Measurements from ENCODE around the gene OR1J2.

DNA sequence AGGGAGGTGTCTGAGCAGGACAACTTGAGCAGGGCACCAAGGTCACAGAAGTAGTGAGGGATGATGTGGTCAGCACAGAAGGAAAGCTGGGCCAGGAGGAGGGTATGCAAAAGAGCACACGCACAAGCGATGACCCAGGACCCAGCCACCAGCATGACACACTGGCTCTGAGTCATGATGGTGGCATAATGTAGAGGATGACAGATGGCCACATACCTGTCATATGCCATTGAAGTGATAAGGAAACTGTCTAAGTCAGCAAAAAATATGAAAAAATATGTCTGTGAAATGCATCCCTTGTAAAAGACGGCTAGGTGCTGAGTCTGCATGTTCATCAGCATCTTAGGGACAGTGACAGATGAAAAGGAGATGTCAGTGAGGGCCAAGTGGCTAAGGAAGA, 33.3 kb upstream of the OR1J2 start:
- no peak for TF ChIP-seq CTCF (IDR thresholded peaks at IDR 0.05)
- TF ChIP-seq TEAD4 (CRISPR knock-in tag; IDR thresholded peaks at IDR 0.05): no peak
- TF ChIP-seq CREB1 (CRISPR knock-in tag; IDR thresholded peaks at IDR 0.05): no peak
- TF ChIP-seq, protein P1, sequence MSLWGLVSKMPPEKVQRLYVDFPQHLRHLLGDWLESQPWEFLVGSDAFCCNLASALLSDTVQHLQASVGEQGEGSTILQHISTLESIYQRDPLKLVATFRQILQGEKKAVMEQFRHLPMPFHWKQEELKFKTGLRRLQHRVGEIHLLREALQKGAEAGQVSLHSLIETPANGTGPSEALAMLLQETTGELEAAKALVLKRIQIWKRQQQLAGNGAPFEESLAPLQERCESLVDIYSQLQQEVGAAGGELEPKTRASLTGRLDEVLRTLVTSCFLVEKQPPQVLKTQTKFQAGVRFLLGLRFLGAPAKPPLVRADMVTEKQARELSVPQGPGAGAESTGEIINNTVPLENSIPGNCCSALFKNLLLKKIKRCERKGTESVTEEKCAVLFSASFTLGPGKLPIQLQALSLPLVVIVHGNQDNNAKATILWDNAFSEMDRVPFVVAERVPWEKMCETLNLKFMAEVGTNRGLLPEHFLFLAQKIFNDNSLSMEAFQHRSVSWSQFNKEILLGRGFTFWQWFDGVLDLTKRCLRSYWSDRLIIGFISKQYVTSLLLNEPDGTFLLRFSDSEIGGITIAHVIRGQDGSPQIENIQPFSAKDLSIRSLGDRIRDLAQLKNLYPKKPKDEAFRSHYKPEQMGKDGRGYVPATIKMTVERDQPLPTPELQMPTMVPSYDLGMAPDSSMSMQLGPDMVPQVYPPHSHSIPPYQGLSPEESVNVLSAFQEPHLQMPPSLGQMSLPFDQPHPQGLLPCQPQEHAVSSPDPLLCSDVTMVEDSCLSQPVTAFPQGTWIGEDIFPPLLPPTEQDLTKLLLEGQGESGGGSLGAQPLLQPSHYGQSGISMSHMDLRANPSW (CRISPR knock-in tag; conservative IDR thresholded peaks at IDR 0.05; ENCODE audit: low read depth): no peak
- no peak for TF ChIP-seq MYBL2 (CRISPR knock-in tag; IDR thresholded peaks at IDR 0.05)
- no peak for TF ChIP-seq TEAD1 (CRISPR knock-in tag; IDR thresholded peaks at IDR 0.05)
- no peak for TF ChIP-seq FOXJ3 (CRISPR knock-in tag; IDR thresholded peaks at IDR 0.05; ENCODE audit: borderline replicate concordance)
- TF ChIP-seq, protein P2, sequence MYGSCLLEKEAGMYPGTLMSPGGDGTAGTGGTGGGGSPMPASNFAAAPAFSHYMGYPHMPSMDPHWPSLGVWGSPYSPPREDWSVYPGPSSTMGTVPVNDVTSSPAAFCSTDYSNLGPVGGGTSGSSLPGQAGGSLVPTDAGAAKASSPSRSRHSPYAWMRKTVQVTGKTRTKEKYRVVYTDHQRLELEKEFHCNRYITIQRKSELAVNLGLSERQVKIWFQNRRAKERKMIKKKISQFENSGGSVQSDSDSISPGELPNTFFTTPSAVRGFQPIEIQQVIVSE (CRISPR knock-in tag; IDR thresholded peaks at IDR 0.05; ENCODE audit: borderline replicate concordance): no peak
- no peak for TF ChIP-seq ZNF425 (CRISPR knock-in tag; conservative IDR thresholded peaks at IDR 0.05)
- no peak for TF ChIP-seq TCF7 (CRISPR knock-in tag; IDR thresholded peaks at IDR 0.05; ENCODE audit: low read depth)
- no peak for TF ChIP-seq ZNF416 (CRISPR knock-in tag; IDR thresholded peaks at IDR 0.05)

Data from WTC11 (cell line).